ENCODE results near the gene TCEAL9. TPM values are rescaled to one million over a fixed set of nuclear protein-coding genes. Genes with fewer than 3 reads are reported as not detected.
A peak's percentile ranks its signal among the peaks of the same experiment; 100 is the strongest.
"Not testable (repeated sequence)": the region's sequence is repeated elsewhere in the genome, so short reads cannot be mapped to it uniquely, and the experiment has no call there.

The TCEAL9 gene
- total RNA-seq, 1 donor from 2014 or later: 0.13 TPM

DNA sequence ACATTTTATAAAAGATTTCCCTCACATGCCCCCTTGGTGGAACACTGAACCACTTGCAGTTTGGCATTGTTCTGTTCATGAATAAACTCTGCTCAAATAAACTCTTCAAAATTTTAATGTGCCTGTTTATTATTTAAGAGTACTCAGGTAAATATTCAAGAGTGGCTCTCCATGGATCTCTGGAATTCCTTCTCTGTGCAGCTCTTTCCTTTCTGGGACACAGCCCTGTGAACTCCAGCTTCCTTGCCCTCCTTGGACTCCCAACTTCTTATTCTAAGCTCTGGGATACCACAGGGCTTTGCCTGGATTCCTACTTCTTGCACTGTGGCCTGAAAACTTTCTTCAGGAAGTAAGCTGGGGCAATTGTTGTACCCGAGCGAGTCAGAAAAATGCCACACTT is 28.4 kb downstream of the TCEAL9 start:
- H3K4me1 Mint-ChIP-seq (ENCODE audit: low read depth): no peaks in the 10 kb centered on the region
- no peaks in the 10 kb centered on the region for H3K36me3 Mint-ChIP-seq (ENCODE audit: low read depth)
- H3K27me3 Mint-ChIP-seq (ENCODE audit: insufficient read depth): peaks cover 6% of the 10 kb centered on the region
- no peak overlapping the region for H3K4me3 Mint-ChIP-seq
- no peak for DNase-seq (ENCODE audit: low spot score)
- intact Hi-C loops (cut with micrococcal nuclease): no loop called here
- no peak overlapping the region for H3K27ac Mint-ChIP-seq
- no peaks in the 10 kb centered on the region for H3K9me3 Mint-ChIP-seq

DNA sequence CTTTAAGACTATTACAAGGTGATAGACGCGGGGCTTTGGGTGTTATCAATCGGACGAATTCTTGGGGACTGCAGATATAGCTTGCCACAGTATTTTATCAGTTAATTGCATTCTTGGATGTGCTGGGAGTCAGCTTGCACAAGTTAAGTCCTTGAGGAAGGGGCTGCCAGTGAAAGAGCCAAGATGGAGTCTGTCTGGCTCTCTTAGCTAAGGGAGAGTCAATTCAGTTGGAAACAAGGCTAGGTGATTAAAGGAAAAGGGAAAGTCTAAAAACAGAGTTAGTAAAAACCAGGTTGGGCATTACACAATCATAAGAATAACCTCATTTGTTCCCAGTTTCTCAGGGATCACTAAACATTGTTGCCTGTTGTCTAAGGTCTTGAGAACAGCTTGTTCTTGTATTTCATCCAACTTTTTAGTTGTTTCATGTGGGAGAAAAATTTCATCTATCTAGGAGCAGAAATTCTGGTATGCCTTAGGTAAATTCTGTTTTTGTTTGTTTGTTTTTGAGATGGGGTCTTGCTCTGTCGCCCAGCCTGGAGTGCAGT is 29.1 kb downstream of the TCEAL9 start:
- H3K27me3 Mint-ChIP-seq (ENCODE audit: insufficient read depth); H3K36me3 Mint-ChIP-seq (ENCODE audit: low read depth); DNase-seq (ENCODE audit: low spot score); H3K9me3 Mint-ChIP-seq; H3K4me3 Mint-ChIP-seq; H3K4me1 Mint-ChIP-seq (ENCODE audit: low read depth); H3K27ac Mint-ChIP-seq; intact Hi-C loops (cut with micrococcal nuclease): not testable (repeated sequence)

DNA sequence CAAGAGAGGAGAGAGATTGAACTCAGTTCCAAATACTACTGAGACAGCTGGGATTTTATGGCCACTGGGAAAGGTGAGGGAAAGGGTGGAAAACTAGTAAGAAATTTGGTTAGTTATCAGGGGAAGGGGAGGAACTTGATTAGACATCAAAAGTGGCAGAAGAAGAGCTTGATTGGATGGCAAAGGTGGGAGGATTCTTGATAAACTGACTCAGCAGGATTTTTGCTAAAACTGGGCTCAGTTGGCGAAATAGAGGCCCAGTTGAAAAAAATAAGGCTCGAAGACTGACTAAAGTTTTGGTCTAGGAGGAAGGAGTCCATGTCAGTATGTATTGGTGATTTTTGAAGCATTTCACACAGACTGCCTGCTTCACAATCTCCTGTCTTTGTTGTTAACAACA is 30.0 kb downstream of the TCEAL9 start:
- Mint-ChIP-seq H3K27me3 (ENCODE audit: insufficient read depth) (peaks cover 7% of the 10 kb centered on the region), H3K36me3 (ENCODE audit: low read depth) (no peaks in the 10 kb centered on the region), H3K27ac (no peak overlapping the region), H3K9me3 (no peaks in the 10 kb centered on the region), H3K4me1 (ENCODE audit: low read depth) (no peaks in the 10 kb centered on the region), H3K4me3 (no peak overlapping the region)
- DNase-seq (ENCODE audit: low spot score): no peak
- intact Hi-C loops (cut with micrococcal nuclease): no loop called here

DNA sequence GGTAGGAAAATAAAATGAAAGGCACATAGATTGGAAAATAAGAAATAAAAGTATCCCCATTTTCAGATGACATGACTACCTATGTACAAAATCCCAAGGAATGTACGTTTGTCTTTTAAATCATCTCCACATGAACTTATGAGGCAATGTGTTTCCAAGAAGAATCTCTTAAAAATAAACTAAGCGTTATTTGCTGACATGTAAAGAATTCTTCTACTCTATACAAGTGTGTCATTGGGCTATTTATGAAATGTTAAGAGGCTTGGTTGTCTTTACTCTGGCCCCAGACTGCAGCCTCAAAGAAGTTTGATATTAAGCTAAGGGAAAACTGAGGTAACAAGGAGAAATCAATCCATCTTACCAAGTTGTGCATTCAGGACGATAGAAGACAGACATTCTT is 37.2 kb downstream of the TCEAL9 start:
- H3K27me3 Mint-ChIP-seq (ENCODE audit: insufficient read depth): peaks cover 5% of the 10 kb centered on the region
- no peaks in the 10 kb centered on the region for H3K9me3 Mint-ChIP-seq
- H3K4me1 Mint-ChIP-seq (ENCODE audit: low read depth): no peaks in the 10 kb centered on the region
- DNase-seq (ENCODE audit: low spot score): no peak
- H3K27ac Mint-ChIP-seq: no peak overlapping the region
- intact Hi-C loops (cut with micrococcal nuclease): no loop called here
- H3K4me3 Mint-ChIP-seq: no peak overlapping the region
- H3K36me3 Mint-ChIP-seq (ENCODE audit: low read depth): no peaks in the 10 kb centered on the region

DNA sequence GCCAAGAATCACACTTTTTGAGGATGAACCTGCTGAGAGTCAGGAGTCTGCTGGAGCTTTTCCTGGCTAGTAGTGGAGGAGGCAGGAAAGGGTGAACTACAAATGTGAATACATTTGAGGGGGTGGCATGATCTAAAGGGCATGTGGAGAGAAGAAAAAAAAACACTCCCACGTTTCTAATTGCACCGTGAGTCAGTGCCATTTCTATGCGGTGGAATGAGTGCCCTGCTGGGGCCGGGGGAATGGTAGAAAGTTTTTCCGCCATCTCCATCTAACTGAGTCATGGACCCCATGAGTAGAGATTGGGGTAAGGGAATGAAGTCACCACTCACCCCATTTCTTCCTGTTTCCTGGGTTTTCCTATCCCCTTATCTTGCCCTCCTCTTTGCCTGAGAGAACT is 39.9 kb downstream of the TCEAL9 start:
- no peaks in the 10 kb centered on the region for H3K9me3 Mint-ChIP-seq
- DNase-seq (ENCODE audit: low spot score): no peak
- H3K4me3 Mint-ChIP-seq: no peak overlapping the region
- no peaks in the 10 kb centered on the region for H3K4me1 Mint-ChIP-seq (ENCODE audit: low read depth)
- no peaks in the 10 kb centered on the region for H3K36me3 Mint-ChIP-seq (ENCODE audit: low read depth)
- no peak overlapping the region for H3K27ac Mint-ChIP-seq
- no peaks in the 10 kb centered on the region for H3K27me3 Mint-ChIP-seq (ENCODE audit: insufficient read depth)
- intact Hi-C loops (cut with micrococcal nuclease): no loop called here

DNA sequence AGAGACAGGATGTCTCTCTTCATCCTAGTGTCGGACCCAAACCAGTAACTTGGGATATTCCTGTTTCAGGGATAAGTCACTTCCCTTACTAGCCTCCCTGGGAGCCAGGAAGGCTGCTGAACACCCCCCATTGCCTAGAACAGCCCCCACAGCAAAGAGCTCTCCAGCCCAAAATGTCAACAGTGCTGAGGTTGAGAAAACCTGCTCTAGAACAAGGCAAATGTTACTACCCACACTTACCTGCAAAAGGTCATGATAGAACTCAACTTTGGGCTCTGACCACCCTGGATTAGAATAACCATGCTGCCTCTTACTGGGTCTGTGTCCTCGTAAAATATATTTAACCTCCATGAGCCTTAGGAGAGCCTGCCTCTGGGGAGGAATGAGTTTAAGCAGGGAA is 40.4 kb downstream of the TCEAL9 start:
- no peaks in the 10 kb centered on the region for H3K27me3 Mint-ChIP-seq (ENCODE audit: insufficient read depth)
- no peaks in the 10 kb centered on the region for H3K9me3 Mint-ChIP-seq
- intact Hi-C loops (cut with micrococcal nuclease): no loop called here
- H3K4me1 Mint-ChIP-seq (ENCODE audit: low read depth): no peaks in the 10 kb centered on the region
- H3K27ac Mint-ChIP-seq: no peak overlapping the region
- no peak for DNase-seq (ENCODE audit: low spot score)
- no peaks in the 10 kb centered on the region for H3K36me3 Mint-ChIP-seq (ENCODE audit: low read depth)
- H3K4me3 Mint-ChIP-seq: no peak overlapping the region

DNA sequence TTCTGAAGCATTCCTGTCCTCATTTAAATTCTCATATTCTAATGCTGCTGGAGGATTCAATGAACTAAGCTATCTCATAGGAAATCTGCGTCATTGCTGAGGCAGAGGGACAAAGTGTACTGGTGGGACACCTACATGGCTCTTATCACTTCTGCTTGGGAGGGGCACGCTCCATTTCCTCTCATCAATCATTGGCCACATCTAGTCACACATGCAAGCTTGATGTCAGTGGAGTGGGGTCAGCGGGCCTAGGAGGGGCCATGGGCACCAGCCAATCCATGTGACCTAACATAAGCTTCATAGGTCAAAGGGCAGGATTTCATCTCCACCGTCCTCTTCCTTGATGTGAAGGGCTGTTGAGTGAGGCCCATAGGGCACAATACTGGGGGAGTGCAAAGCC is 41.4 kb downstream of the TCEAL9 start:
- Mint-ChIP-seq H3K27ac (no peak overlapping the region), H3K36me3 (ENCODE audit: low read depth) (no peaks in the 10 kb centered on the region), H3K4me1 (ENCODE audit: low read depth) (no peaks in the 10 kb centered on the region), H3K9me3 (no peaks in the 10 kb centered on the region), H3K4me3 (no peak overlapping the region), H3K27me3 (ENCODE audit: insufficient read depth) (no peaks in the 10 kb centered on the region)
- no peak for DNase-seq (ENCODE audit: low spot score)
- intact Hi-C loops (cut with micrococcal nuclease): no loop called here

DNA sequence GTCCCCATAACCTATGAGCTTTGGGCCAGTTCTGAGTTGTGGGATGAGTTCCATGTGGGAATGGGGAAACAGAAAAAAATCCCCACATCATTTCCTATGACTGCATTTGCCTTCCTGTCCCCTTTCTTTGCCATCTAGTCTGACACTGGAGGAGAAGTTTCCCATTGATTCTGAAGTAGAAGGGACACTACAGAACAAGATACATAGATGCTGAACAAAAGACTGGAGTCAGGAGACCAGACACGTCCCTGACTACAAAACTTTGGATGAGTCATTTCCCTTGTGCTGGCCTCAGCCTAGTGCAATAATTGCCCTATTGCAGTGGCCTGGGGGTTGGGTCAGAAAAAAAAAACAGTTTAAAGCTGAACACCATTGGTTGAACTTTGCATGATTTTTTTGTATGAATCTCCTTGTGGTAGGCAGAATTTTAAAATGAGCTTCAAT is 42.1 kb downstream of the TCEAL9 start:
- no peaks in the 10 kb centered on the region for H3K9me3 Mint-ChIP-seq
- intact Hi-C loops (cut with micrococcal nuclease): no loop called here
- H3K27me3 Mint-ChIP-seq (ENCODE audit: insufficient read depth): no peaks in the 10 kb centered on the region
- no peak for DNase-seq (ENCODE audit: low spot score)
- no peak overlapping the region for H3K4me3 Mint-ChIP-seq
- H3K4me1 Mint-ChIP-seq (ENCODE audit: low read depth): no peaks in the 10 kb centered on the region
- H3K36me3 Mint-ChIP-seq (ENCODE audit: low read depth): no peaks in the 10 kb centered on the region
- H3K27ac Mint-ChIP-seq: no peak overlapping the region

DNA sequence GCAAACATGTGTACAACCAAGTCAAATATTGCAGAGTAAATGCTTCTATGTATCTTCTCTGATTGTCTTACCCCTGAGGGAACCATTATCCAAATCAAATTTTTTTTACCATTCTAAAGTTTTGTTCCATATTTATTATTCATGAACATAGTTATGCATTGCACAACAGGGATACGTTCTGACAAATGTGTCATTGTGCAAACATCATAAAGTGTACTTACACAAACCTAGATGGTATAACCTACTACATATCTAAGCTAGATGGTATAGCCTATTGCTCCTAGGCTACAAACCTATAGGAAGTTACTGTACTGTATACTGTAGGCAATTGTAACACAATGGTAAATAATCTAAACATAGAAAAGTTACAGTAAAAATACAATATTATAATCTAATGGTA is 43.4 kb downstream of the TCEAL9 start:
- intact Hi-C loops (cut with micrococcal nuclease): no loop called here
- H3K4me1 Mint-ChIP-seq (ENCODE audit: low read depth): peaks cover 7% of the 10 kb centered on the region
- no peaks in the 10 kb centered on the region for H3K36me3 Mint-ChIP-seq (ENCODE audit: low read depth)

DNA sequence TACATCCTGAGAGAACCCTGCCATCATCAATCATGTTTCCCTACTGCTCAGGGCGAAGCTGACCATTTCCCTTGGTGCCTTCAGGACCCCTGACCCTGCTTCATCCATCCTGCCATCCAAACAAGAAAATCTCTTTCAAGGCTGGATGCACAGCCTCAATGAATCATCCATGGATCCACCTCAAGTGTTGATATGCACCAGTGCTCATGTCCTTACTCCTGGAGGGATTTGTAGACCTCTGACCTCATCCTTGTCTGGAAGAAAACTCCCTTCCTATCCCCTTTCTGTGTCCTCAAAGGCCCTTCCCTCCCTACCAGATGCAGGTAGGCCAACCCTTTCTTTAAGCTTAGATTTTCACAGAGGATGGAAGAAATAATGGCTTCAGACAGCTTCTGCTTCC is 44.6 kb downstream of the TCEAL9 start:
- Mint-ChIP-seq H3K27me3 (ENCODE audit: insufficient read depth) (peaks cover 4% of the 10 kb centered on the region), H3K4me3 (no peak overlapping the region), H3K27ac (no peak overlapping the region), H3K4me1 (ENCODE audit: low read depth) (peaks cover 8% of the 10 kb centered on the region), H3K36me3 (ENCODE audit: low read depth) (no peaks in the 10 kb centered on the region), H3K9me3 (no peaks in the 10 kb centered on the region)
- no peak for DNase-seq (ENCODE audit: low spot score)
- intact Hi-C loops (cut with micrococcal nuclease): no loop called here

More for the DNA sequence above, 43.4 kb downstream of the TCEAL9 start:
- Mint-ChIP-seq H3K27ac (no peak overlapping the region), H3K4me3 (no peak overlapping the region), H3K27me3 (ENCODE audit: insufficient read depth) (peaks cover 4% of the 10 kb centered on the region), H3K9me3 (no peaks in the 10 kb centered on the region)
- no peak for DNase-seq (ENCODE audit: low spot score)

DNA sequence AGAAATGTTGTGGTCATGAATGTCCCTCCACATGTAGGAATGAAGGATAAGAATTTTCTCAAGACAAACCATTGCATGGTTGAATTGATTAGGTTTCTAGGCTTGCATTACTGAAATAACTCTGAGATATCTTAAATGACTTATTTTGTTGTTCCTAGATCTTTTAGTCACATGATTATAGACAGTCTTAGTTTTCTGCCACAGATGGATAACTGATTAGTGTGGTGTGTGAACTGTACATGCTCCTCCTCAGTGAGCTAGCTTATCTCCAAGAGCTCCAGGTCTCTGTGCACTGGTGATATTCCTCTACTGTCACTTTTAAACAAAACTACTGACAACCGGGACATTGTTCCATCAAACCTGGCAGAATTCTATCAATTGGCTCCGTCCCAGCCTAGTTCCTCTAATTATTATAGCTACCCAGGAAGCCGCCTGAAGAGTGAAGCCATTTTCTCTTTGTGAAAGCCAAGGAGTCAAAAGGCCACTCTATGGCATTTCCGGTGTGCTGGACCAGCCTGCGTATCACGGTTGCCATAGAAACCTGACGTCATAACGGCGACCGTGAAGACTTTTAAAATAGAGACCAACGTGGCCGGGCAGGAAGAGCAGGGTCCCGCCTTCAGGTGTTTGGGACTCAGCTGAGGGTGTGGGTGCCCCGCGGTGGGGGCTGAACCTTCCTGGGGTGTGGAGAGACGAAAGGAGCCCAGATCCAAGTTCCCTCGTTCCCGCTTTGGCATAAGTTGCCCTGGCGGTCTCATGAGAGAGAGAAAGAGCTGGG is 48.1 kb downstream of the TCEAL9 start:
- no peaks in the 10 kb centered on the region for H3K36me3 Mint-ChIP-seq (ENCODE audit: low read depth)
- H3K27ac Mint-ChIP-seq: peak overlapping the region; percentile 78

DNA sequence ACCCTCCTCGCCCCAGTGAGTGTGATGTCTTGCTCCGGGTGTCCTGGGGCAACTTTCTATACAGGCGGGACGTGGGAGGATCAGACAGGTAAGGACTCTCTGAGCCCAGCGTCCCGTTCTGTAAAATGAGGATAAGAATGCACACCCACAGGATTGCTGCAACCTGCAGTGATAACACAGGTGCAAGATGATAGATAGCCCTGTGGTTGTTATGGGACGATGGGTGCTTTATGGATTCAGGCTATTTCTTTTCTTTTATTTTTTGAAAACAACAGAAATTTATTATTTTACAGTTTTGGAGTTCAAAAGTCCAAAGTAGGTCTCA is 48.7 kb downstream of the TCEAL9 start:
- Mint-ChIP-seq H3K36me3 (ENCODE audit: low read depth) (no peaks in the 10 kb centered on the region), H3K4me3 (peak overlapping the region; percentile 86), H3K9me3 (no peaks in the 10 kb centered on the region), H3K27ac (no peak overlapping the region), H3K27me3 (ENCODE audit: insufficient read depth) (peaks cover 4% of the 10 kb centered on the region), H3K4me1 (ENCODE audit: low read depth) (peaks cover 8% of the 10 kb centered on the region)
- no peak for DNase-seq (ENCODE audit: low spot score)
- intact Hi-C loops (cut with micrococcal nuclease): no loop called here

More for the DNA sequence above, 48.1 kb downstream of the TCEAL9 start:
- H3K27me3 Mint-ChIP-seq (ENCODE audit: insufficient read depth): peaks cover 4% of the 10 kb centered on the region
- H3K4me3 Mint-ChIP-seq: peak overlapping the region; percentile 86
- H3K9me3 Mint-ChIP-seq: no peaks in the 10 kb centered on the region
- H3K4me1 Mint-ChIP-seq (ENCODE audit: low read depth): peaks cover 8% of the 10 kb centered on the region
- peak; percentile 19 for DNase-seq (ENCODE audit: low spot score)
- intact Hi-C loops (cut with micrococcal nuclease): no loop called here

DNA sequence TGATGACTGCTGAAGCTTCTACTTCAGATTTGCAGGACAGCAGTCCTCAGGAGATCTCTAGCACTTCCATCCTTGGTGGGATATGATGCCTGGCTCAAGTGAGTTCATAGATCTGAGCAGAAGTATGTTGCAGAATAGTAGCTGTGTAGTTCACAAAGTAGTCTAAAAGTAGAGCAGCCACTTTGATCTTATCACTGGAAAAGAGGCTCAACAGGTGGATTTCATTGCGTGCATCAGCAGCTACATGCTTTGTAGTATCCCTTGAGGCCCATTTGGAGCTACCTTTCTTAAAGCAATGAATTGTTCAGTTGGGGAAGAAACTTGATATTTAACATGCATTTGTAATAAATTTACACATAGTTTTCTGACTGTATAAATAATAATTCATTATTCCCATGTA is 50.0 kb downstream of the TCEAL9 start:
- Mint-ChIP-seq H3K4me3 (no peak overlapping the region), H3K4me1 (ENCODE audit: low read depth) (peaks cover 8% of the 10 kb centered on the region), H3K27me3 (ENCODE audit: insufficient read depth) (peaks cover 4% of the 10 kb centered on the region), H3K9me3 (no peaks in the 10 kb centered on the region), H3K36me3 (ENCODE audit: low read depth) (no peaks in the 10 kb centered on the region), H3K27ac (no peak overlapping the region)
- DNase-seq (ENCODE audit: low spot score): no peak
- intact Hi-C loops (cut with micrococcal nuclease): no loop called here

DNA sequence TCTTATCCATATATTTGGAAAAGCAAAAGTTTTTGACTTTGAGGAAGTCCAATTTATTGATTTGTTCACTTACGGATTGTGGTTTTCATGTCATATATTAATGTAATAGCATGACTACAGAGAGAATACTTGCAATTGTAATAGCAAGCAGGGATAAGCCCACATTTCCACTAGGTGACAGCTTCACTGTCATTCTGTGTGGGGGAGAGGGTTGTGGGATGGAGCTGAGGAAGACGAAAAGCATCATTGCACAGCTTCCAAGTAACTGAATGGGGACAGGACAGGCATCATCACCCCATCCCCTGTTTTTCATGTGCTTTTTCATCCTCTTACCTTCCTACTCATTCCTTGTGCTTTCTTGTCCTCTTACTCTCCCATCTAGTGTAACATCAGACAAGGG is 51.5 kb downstream of the TCEAL9 start:
- Mint-ChIP-seq H3K4me3 (no peak overlapping the region), H3K27ac (no peak overlapping the region), H3K9me3 (no peaks in the 10 kb centered on the region), H3K36me3 (ENCODE audit: low read depth) (no peaks in the 10 kb centered on the region), H3K4me1 (ENCODE audit: low read depth) (peaks cover 8% of the 10 kb centered on the region), H3K27me3 (ENCODE audit: insufficient read depth) (peaks cover 4% of the 10 kb centered on the region)
- DNase-seq (ENCODE audit: low spot score): no peak
- intact Hi-C loops (cut with micrococcal nuclease): no loop called here
